ENCODE data around the gene LGI1. TPM values are rescaled to one million over a fixed set of nuclear protein-coding genes. Genes with fewer than 3 reads are reported as not detected.

The LGI1 gene
- total and polyA plus RNA-seq, 2 of the 8 experiments (the other 6 are each of a cell fraction or from before 2014, with no cell fraction given) = 0.15 TPM; not detected in 1

GRCh38 chr10:93841961-93842360 is 84.2 kb downstream of the LGI1 start:
- Histone ChIP-seq H3K36me3 (ENCODE audit: control insufficient read depth in 2 of 4, insufficient read depth in 4 of 4, low read length in 3 of 4) (peaks cover 0 to 2% (median 0%) of the 10 kb centered on the region in 4 experiments; a peak in 1 of 8 replicates), H3K27ac (ENCODE audit: low read depth, low read length) (no peak overlapping the region), H3K56ac (replicated peaks; ENCODE audit: insufficient read length, low read depth, low read length) (no peak overlapping the region), H2BK120ac (replicated peaks; ENCODE audit: low read depth, low read length) (no peak overlapping the region), H4K91ac (replicated peaks; ENCODE audit: insufficient read length, low read length) (no peak overlapping the region), H3K4me1 (replicated peaks in 1 of 4; ENCODE audit: control insufficient read depth in 3 of 4, insufficient read depth in 4 of 4, low read length in 3 of 4) (peaks cover 2 to 6% (median 4%) of the 10 kb centered on the region in 4 experiments; a peak in 5 of 7 replicates), H2BK20ac (ENCODE audit: low read length) (no peak overlapping the region), H3K4me3 (ENCODE audit: extremely low read depth in 1 of 4, insufficient read depth in 2 of 4, low read depth in 3 of 4, low read length in 4 of 4) (no peak overlapping the region), H4K8ac (ENCODE audit: extremely low read depth, insufficient read depth, low read length) (no peak overlapping the region), H3K79me1 (ENCODE audit: low read depth, low read length) (no peaks in the 10 kb centered on the region), H3K79me2 (ENCODE audit: control insufficient read depth in 1 of 2, insufficient read depth in 2 of 2, low read length in 2 of 2) (no peaks in the 10 kb centered on the region), H2AFZ (ENCODE audit: low read length) (no peak overlapping the region), H3K14ac (ENCODE audit: insufficient read length) (no peak overlapping the region), H4K5ac (ENCODE audit: insufficient read length, low read depth, low read length) (no peak overlapping the region), H2BK5ac (ENCODE audit: low read depth, low read length) (no peak overlapping the region), H2AK5ac (ENCODE audit: low read depth, low read length) (no peak overlapping the region), H4K20me1 (replicated peaks in 1 of 2; ENCODE audit: control insufficient read depth in 1 of 2, insufficient read depth in 2 of 2, low read length in 2 of 2) (peaks cover 2 to 4% of the 10 kb centered on the region in 2 experiments), H3K4me2 (ENCODE audit: insufficient read depth in 1 of 2, low read depth in 2 of 2, low read length in 2 of 2) (no peak overlapping the region), H3K27me3 (replicated peaks in 1 of 4; ENCODE audit: control insufficient read depth in 3 of 4, extremely low read depth in 1 of 4, insufficient read depth in 3 of 4, low read length in 3 of 4) (peaks cover 45 to 90% (median 86%) of the 10 kb centered on the region in 4 experiments), H2BK15ac (ENCODE audit: low read length) (no peak overlapping the region), H3K9me3 (ENCODE audit: insufficient read depth in 2 of 2, low read depth in 1 of 2, low read length in 1 of 2) (peaks cover 0 to 16% of the 10 kb centered on the region in 2 experiments; a peak in 2 of 4 replicates), H2BK12ac (ENCODE audit: low read depth, low read length) (no peak overlapping the region), H3K9ac (replicated peaks in 1 of 4; ENCODE audit: extremely low read depth in 1 of 4, low read depth in 3 of 4, low read length in 3 of 4) (no peak overlapping the region), H3K23me2 (ENCODE audit: low read depth, low read length) (no peaks in the 10 kb centered on the region; the same call in 1 of the 2 replicates), H3K4ac (replicated peaks; ENCODE audit: insufficient read length, low read depth, low read length) (no peak overlapping the region), H3K23ac (ENCODE audit: insufficient read length) (no peak overlapping the region), H3K18ac (ENCODE audit: extremely low read depth, low read length) (no peak overlapping the region)
- WGBS, 2 experiments (ENCODE audit: extremely low coverage in 1 of 2, insufficient coverage in 1 of 2, insufficient read length in 1 of 2, insufficient replicate concordance in 2 of 2, low coverage in 1 of 2, low lambda C conversion rate in 2 of 2, missing lambda C conversion rate in 1 of 2) = 6% methylated on average over 3 of the region's 3 CpGs; no CpG with 5 or more reads in 1 of the 2 experiments
- ChIA-PET CTCF (ENCODE audit: partially characterized antibody) (interaction anchor here (0.7 to 1.6 kb wide), 3 partner anchors 9 to 97 kb away, joined by 3 to 5 read pairs (median 3); no protein-coding TSS in a partner anchor), POLR2A (ENCODE audit: partially characterized antibody) (interaction anchor here (1.0 kb wide), 1 partner anchor 9 kb away, joined by 3 read pairs; no protein-coding TSS in a partner anchor)
- DNase-seq (ENCODE audit: low read depth in 1 of 2, low spot score in 2 of 2) (peak; percentile 56 to 65), FAIRE-seq (peak; percentile 98)
- TF ChIP-seq SRF (IDR thresholded peaks at IDR 0.05; ENCODE audit: low read depth, low read length) (no peak), EZH2 (IDR thresholded peaks at IDR 0.05; ENCODE audit: low read depth, low read length, severe bottlenecking) (no peak), YY1 (IDR thresholded peaks at IDR 0.05; ENCODE audit: low read depth, low read length) (no peak), E2F6 (IDR thresholded peaks at IDR 0.05) (no peak), SP1 (IDR thresholded peaks at IDR 0.05; ENCODE audit: low read depth, low read length) (peak; percentile 78), CEBPB (IDR thresholded peaks at IDR 0.05; ENCODE audit: low read depth, low read length) (no peak), ATF2 (IDR thresholded peaks at IDR 0.05; ENCODE audit: low read length) (peak; percentile 84), POLR2AphosphoS5 (IDR thresholded peaks at IDR 0.05; ENCODE audit: low read depth, low read length) (peak; percentile 99), KDM5A (IDR thresholded peaks at IDR 0.05; ENCODE audit: low read length) (no peak), CHD1 (IDR thresholded peaks at IDR 0.05; ENCODE audit: low read depth, low read length) (no peak), TEAD4 (IDR thresholded peaks at IDR 0.05; ENCODE audit: low read depth, low read length) (peak; percentile 89), RXRA (IDR thresholded peaks at IDR 0.05; ENCODE audit: insufficient read depth, low read depth, low read length) (peak; percentile 80; the same call in 1 of the 2 replicates)
